ENCODE measurements around the gene C1orf94. TPM values are rescaled to one million over a fixed set of nuclear protein-coding genes. Genes with fewer than 3 reads are reported as not detected.

The C1orf94 gene
- total and polyA plus RNA-seq, 2 of the 8 experiments (the other 6 are each of a cell fraction or from before 2014, with no cell fraction given) = 5.8 to 12.5 TPM

- TF ChIP-seq, protein P1, sequence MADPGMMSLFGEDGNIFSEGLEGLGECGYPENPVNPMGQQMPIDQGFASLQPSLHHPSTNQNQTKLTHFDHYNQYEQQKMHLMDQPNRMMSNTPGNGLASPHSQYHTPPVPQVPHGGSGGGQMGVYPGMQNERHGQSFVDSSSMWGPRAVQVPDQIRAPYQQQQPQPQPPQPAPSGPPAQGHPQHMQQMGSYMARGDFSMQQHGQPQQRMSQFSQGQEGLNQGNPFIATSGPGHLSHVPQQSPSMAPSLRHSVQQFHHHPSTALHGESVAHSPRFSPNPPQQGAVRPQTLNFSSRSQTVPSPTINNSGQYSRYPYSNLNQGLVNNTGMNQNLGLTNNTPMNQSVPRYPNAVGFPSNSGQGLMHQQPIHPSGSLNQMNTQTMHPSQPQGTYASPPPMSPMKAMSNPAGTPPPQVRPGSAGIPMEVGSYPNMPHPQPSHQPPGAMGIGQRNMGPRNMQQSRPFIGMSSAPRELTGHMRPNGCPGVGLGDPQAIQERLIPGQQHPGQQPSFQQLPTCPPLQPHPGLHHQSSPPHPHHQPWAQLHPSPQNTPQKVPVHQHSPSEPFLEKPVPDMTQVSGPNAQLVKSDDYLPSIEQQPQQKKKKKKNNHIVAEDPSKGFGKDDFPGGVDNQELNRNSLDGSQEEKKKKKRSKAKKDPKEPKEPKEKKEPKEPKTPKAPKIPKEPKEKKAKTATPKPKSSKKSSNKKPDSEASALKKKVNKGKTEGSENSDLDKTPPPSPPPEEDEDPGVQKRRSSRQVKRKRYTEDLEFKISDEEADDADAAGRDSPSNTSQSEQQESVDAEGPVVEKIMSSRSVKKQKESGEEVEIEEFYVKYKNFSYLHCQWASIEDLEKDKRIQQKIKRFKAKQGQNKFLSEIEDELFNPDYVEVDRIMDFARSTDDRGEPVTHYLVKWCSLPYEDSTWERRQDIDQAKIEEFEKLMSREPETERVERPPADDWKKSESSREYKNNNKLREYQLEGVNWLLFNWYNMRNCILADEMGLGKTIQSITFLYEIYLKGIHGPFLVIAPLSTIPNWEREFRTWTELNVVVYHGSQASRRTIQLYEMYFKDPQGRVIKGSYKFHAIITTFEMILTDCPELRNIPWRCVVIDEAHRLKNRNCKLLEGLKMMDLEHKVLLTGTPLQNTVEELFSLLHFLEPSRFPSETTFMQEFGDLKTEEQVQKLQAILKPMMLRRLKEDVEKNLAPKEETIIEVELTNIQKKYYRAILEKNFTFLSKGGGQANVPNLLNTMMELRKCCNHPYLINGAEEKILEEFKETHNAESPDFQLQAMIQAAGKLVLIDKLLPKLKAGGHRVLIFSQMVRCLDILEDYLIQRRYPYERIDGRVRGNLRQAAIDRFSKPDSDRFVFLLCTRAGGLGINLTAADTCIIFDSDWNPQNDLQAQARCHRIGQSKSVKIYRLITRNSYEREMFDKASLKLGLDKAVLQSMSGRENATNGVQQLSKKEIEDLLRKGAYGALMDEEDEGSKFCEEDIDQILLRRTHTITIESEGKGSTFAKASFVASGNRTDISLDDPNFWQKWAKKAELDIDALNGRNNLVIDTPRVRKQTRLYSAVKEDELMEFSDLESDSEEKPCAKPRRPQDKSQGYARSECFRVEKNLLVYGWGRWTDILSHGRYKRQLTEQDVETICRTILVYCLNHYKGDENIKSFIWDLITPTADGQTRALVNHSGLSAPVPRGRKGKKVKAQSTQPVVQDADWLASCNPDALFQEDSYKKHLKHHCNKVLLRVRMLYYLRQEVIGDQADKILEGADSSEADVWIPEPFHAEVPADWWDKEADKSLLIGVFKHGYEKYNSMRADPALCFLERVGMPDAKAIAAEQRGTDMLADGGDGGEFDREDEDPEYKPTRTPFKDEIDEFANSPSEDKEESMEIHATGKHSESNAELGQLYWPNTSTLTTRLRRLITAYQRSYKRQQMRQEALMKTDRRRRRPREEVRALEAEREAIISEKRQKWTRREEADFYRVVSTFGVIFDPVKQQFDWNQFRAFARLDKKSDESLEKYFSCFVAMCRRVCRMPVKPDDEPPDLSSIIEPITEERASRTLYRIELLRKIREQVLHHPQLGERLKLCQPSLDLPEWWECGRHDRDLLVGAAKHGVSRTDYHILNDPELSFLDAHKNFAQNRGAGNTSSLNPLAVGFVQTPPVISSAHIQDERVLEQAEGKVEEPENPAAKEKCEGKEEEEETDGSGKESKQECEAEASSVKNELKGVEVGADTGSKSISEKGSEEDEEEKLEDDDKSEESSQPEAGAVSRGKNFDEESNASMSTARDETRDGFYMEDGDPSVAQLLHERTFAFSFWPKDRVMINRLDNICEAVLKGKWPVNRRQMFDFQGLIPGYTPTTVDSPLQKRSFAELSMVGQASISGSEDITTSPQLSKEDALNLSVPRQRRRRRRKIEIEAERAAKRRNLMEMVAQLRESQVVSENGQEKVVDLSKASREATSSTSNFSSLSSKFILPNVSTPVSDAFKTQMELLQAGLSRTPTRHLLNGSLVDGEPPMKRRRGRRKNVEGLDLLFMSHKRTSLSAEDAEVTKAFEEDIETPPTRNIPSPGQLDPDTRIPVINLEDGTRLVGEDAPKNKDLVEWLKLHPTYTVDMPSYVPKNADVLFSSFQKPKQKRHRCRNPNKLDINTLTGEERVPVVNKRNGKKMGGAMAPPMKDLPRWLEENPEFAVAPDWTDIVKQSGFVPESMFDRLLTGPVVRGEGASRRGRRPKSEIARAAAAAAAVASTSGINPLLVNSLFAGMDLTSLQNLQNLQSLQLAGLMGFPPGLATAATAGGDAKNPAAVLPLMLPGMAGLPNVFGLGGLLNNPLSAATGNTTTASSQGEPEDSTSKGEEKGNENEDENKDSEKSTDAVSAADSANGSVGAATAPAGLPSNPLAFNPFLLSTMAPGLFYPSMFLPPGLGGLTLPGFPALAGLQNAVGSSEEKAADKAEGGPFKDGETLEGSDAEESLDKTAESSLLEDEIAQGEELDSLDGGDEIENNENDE (IDR thresholded peaks at IDR 0.05; ENCODE audit: insufficient replicate concordance, low read length) = no peak
- TF ChIP-seq, protein P2, sequence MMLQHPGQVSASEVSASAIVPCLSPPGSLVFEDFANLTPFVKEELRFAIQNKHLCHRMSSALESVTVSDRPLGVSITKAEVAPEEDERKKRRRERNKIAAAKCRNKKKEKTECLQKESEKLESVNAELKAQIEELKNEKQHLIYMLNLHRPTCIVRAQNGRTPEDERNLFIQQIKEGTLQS (IDR thresholded peaks at IDR 0.05; ENCODE audit: insufficient read depth, low read depth, low read length) = no peak
- no peak for TF ChIP-seq FOSL1 (IDR thresholded peaks at IDR 0.05; ENCODE audit: insufficient read depth, low read depth, low read length)
- no peak for TF ChIP-seq SIRT6 (IDR thresholded peaks at IDR 0.05; ENCODE audit: low read length)
Measured at GRCh38 chr1:34190692-34191091, 14.0 kb downstream of the C1orf94 start (continued).

Measured in H1 (cell line).